CD4-positive, alpha-beta T cell (primary cell): ENCODE results near the gene SAC3D1. TPM values are rescaled to one million over a fixed set of nuclear protein-coding genes. Genes with fewer than 3 reads are reported as not detected.

ENCODE experiments used
- ATAC-seq: fragments of 200-7000 bp; cut with Tn5 transposase; one replicate; pipeline ENCODE4 v1.10.0; 2022; ENCODE audit warnings: mild to moderate bottlenecking; ENCODE audit not compliant: poor library complexity
- CTCF ChIA-PET: fragments of 350-600 bp; sonication (Branson Sonifier 250); formaldehyde crosslinking; loops from one replicate; lab custom pipeline; 2021; ENCODE audit warnings: antibody characterized with exemption, inconsistent platforms; lab: Charles Lee
- POLR2A ChIA-PET: fragments of 350-600 bp; sonication (Branson Sonifier 250); formaldehyde crosslinking; loops from one replicate; lab custom pipeline; 2021; ENCODE audit warnings: antibody characterized with exemption, inconsistent platforms; lab: Charles Lee
- DNase-seq, 14 experiments: peaks; one replicate each; pipeline ENCODE4 v3.0.0-alpha.2; 2013 to 2020; ENCODE audit warnings: mixed read lengths in 2 of 14
- H3K27ac ChIP-seq, 2 donors: one replicate each; pipeline versions ENCODE4 v1.5.1 to v1.7.0; 2013; ENCODE audit warnings: low read length in 2 of 2, low read depth in 1 of 2, mild to moderate bottlenecking in 1 of 2
- H3K27me3 ChIP-seq, 2 experiments: 1 replicate in 1 of 2; 2 replicates in 1 of 2; pipeline versions ENCODE4 v1.6.1 to v1.7.0; 2013; ENCODE audit warnings: low read length in 2 of 2, control low read depth in 1 of 2, mild to moderate bottlenecking in 1 of 2, moderate library complexity in 1 of 2; ENCODE audit not compliant: insufficient read depth in 2 of 2, control insufficient read depth in 1 of 2
- H3K36me3 ChIP-seq: one replicate; pipeline ENCODE4 v1.6.1; 2013; ENCODE audit warnings: low read length, control low read depth; ENCODE audit not compliant: insufficient read depth
- H3K4me1 ChIP-seq: one replicate; pipeline ENCODE4 v1.6.1; 2013; ENCODE audit warnings: low read length, control low read depth; ENCODE audit not compliant: insufficient read depth
- H3K4me3 ChIP-seq: one replicate; pipeline ENCODE4 v1.5.1; 2013; ENCODE audit warnings: mild to moderate bottlenecking, low read length, moderate library complexity
- H3K9me3 ChIP-seq, 2 experiments: 1 replicate in 1 of 2; 2 replicates in 1 of 2; pipeline versions ENCODE4 v1.6.1 to v1.7.0; 2013; ENCODE audit warnings: low read length in 2 of 2, mild to moderate bottlenecking in 2 of 2, control low read depth in 1 of 2, moderate library complexity in 1 of 2; ENCODE audit not compliant: control insufficient read depth in 1 of 2, insufficient read depth in 1 of 2
- H3K27ac Mint-ChIP-seq: one replicate; pipeline ENCODE4 v1.8.0; 2020; ENCODE audit warnings: mixed read lengths
- H3K27me3 Mint-ChIP-seq: one replicate; pipeline ENCODE4 v1.8.0; 2021; ENCODE audit warnings: mixed read lengths
- H3K36me3 Mint-ChIP-seq: one replicate; pipeline ENCODE4 v1.8.0; 2021; ENCODE audit warnings: low read depth, mixed read lengths
- H3K4me1 Mint-ChIP-seq: one replicate; pipeline ENCODE4 v1.8.0; 2021; ENCODE audit warnings: low read depth, mixed read lengths
- H3K4me3 Mint-ChIP-seq: one replicate; pipeline ENCODE4 v1.8.0; 2020; ENCODE audit warnings: mild to moderate bottlenecking, mixed read lengths
- H3K9me3 Mint-ChIP-seq: one replicate; pipeline ENCODE4 v1.8.0; 2020; ENCODE audit warnings: mixed read lengths
- CTCF ChIP-seq: fragments of 200-600 bp; IDR thresholded peaks from one replicate; pipeline ENCODE4 v1.8.0; 2022; ENCODE audit warnings: antibody characterized with exemption, mild to moderate bottlenecking
- intact Hi-C, 2 experiments: fragments of 100-400 bp; cut with DNase I in 1 of 2; cut with micrococcal nuclease in 1 of 2; formaldehyde crosslinking; loops; one replicate each; pipeline versions ENCODE4 v1.15.1 to v1.9.0; 2023 to 2025; cut with DNase I, micrococcal nuclease
- total RNA-seq, 174 experiments: library from RNA in 2 of 174; stranded (reverse) in 2 of 174; gene quantifications; one replicate each; pipeline ENCODE4 v1.2.3 and lab custom pipeline; 2021 to 2026

SAC3D1 gene
- total RNA-seq, 2 experiments from 2014 or later = 0.49 to 0.78 TPM

- Histone ChIP-seq H3K27me3 (no peaks in the 10 kb centered on the region), H3K4me1 (peaks cover 16% of the 10 kb centered on the region), H3K4me3 (no peak overlapping the region), H3K36me3 (no peaks in the 10 kb centered on the region), H3K27ac (peak overlapping the region; percentile 4 to 24), H3K9me3 (no peaks in the 10 kb centered on the region)
- ChIA-PET CTCF (no interaction called here), POLR2A (no interaction called here)
- H3K4me1 Mint-ChIP-seq = peaks cover 14% of the 10 kb centered on the region
- H3K27ac Mint-ChIP-seq = peak overlapping the region; percentile 69
- H3K9me3 Mint-ChIP-seq = no peaks in the 10 kb centered on the region
- H3K36me3 Mint-ChIP-seq = no peaks in the 10 kb centered on the region
- H3K27me3 Mint-ChIP-seq = no peaks in the 10 kb centered on the region
- ATAC-seq (peak; percentile 84), DNase-seq (peak in 6 of 14 experiments; percentile 9 to 72 (median 45))
- TF ChIP-seq CTCF = no peak
- intact Hi-C loops = no loop called here
- peak overlapping the region; percentile 14 for H3K4me3 Mint-ChIP-seq
Measured at GRCh38 chr11:65053827-65054508, 13.0 kb downstream of the SAC3D1 start.

GRCh38 chr11:65055538-65055937 lies 14.5 kb downstream of the SAC3D1 start:
- DNase-seq = no peak
- Mint-ChIP-seq H3K27me3 (no peaks in the 10 kb centered on the region), H3K4me3 (no peak overlapping the region), H3K27ac (no peak overlapping the region), H3K9me3 (no peaks in the 10 kb centered on the region), H3K36me3 (no peaks in the 10 kb centered on the region), H3K4me1 (peaks cover 14% of the 10 kb centered on the region)
- ATAC-seq = no peak
- Histone ChIP-seq H3K9me3 (no peaks in the 10 kb centered on the region), H3K4me3 (no peak overlapping the region), H3K27me3 (no peaks in the 10 kb centered on the region), H3K4me1 (peaks cover 22% of the 10 kb centered on the region), H3K36me3 (no peaks in the 10 kb centered on the region), H3K27ac (no peak overlapping the region)
- intact Hi-C loops = no loop called here
- POLR2A ChIA-PET = no interaction called here
- CTCF ChIA-PET = no interaction called here
- no peak for TF ChIP-seq CTCF

GRCh38 chr11:65056999-65057398 lies 16.0 kb downstream of the SAC3D1 start:
- Mint-ChIP-seq H3K4me1 (peaks cover 14% of the 10 kb centered on the region), H3K36me3 (no peaks in the 10 kb centered on the region), H3K27me3 (no peaks in the 10 kb centered on the region), H3K4me3 (no peak overlapping the region), H3K27ac (no peak overlapping the region), H3K9me3 (no peaks in the 10 kb centered on the region)
- Histone ChIP-seq H3K9me3 (no peaks in the 10 kb centered on the region), H3K36me3 (no peaks in the 10 kb centered on the region), H3K27ac (no peak overlapping the region), H3K4me3 (no peak overlapping the region), H3K27me3 (no peaks in the 10 kb centered on the region), H3K4me1 (peaks cover 22% of the 10 kb centered on the region)
- CTCF ChIA-PET = no interaction called here
- POLR2A ChIA-PET = no interaction called here
- no peak for TF ChIP-seq CTCF
- no peak for DNase-seq
- ATAC-seq = no peak
- intact Hi-C loops = no loop called here
